GM18498 (cell line): ENCODE results near the gene PPIL3.

Experiments
- ATAC-seq: cut with Tn5 transposase; IDR thresholded peaks from one replicate; pipeline ENCODE4 v1.9.1; 2021; ENCODE audit warnings: mild to moderate bottlenecking, moderate library complexity; ENCODE audit not compliant: unreplicated experiment

PPIL3 gene

DNA sequence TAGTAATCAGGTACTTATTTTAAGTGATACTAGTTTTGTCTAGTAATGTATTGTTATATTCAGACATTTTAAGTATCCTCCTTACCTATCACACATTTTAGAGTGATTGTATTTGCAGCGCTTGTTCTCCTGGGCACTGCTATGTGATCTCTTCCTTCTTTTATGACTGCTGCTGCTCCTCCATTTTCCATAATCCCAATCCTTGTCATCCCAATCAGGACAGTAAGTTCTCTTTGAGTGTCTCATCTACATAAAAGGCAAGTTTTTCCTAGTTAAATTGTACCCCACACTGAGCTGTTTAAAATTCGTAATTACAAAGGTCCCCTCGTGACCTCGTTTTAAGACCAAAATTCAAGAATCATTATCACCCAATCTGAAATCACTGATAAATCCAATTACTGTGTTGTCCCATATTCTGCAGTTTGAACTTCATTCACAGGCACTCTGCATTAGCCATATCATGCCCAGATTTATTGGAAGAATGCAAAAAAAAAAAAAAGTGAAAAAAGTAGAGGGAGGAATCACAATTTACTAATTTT, 27.2 kb downstream of the PPIL3 start:
- ATAC-seq: no peak

DNA sequence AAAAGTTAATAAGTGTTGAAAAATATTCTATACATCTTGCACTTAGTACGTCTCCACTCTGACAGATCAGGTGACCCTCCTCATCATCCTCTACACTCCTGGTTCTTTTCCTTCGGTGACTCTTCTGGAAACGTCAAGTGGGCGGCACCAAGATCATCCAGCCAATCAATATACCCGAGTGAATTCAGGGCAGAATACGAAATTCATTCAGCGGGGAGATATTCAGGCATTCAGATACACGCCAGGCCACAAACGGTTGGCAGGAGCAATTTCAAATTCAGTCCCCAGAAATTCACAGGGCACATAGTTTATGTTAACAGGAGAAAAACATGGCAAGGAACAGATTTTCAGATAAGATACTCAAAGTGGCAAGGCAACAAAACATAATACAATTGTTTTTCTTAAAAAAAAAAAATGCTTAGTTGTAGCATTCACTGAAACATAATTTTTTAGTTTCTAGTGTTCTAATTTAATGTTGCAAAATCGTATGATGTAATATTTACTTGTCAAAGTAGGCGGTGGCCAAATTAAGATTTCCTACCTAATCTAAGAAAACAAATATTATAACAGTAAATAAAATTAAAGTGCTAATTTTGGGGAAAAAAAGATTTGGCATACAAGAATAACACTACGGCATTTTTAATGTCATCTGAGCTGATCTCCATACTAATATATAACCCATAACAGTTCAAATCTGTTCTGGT, 28.6 kb downstream of the PPIL3 start:
- ATAC-seq: no peak

- ATAC-seq: no peak
Observed at GRCh38 chr2:200856806-200857205, 32.1 kb downstream of the PPIL3 start.

- no peak for ATAC-seq
Observed at GRCh38 chr2:200852605-200853004, 36.3 kb downstream of the PPIL3 start.

- ATAC-seq: no peak
Observed at GRCh38 chr2:200851398-200852248, 37.3 kb downstream of the PPIL3 start.

- no peak for ATAC-seq
Observed at GRCh38 chr2:200850512-200851256, 38.2 kb downstream of the PPIL3 start.

GRCh38 chr2:200847939-200848338, 40.9 kb downstream of the PPIL3 start:
- no peak for ATAC-seq

- no peak for ATAC-seq
Observed at GRCh38 chr2:200847269-200847668, 41.6 kb downstream of the PPIL3 start.

DNA sequence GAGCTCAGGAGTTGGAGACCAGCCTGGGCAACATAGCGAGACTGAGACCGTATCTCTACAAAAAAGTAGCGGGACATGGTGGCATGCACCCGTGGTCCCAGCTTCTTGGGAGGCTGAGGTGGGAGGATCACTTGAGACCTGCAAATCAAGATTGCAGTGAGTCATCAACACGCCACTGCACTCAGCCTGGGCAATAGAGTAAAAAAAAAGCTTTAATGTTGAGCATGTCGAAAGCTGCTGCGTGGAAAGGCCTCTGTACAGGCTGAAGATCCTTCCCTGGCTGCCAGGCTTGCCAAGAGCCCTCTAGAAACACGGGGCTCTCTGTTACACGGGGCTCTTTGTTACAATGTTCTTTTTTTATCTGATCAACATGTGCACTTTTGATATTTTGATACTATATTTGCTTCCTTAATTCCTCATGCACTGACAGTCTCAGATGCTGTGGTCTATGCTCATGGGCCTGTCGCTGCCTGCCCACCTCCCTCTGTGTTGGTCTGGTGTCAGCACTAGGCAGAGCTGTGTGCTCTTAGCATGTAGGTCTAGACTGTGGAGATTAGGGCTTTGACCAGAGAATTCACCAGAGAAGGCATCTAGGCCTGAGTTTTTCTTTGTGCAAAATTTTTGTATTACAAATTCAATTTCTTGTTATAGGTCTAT, 43.1 kb downstream of the PPIL3 start:
- ATAC-seq: no peak

DNA sequence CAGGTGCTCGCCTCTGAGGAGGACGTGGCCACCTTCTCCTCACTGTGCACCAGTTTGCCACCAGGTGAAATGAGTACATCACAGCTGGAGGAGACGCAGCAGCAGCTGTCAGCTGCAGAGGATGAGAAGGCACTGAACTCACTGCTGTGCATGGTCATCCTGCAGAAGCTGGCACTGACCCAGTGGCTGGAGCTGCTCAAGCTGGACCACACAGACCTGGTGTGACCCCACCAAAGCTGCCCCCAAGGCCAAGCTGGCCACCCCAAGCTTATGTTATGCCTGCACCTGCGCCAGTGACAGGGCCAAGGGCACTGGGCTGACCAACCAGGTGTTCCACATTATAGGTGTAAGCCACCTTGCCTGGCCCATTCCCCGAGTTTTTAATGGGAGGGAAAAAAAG, 43.7 kb downstream of the PPIL3 start:
- no peak for ATAC-seq

DNA sequence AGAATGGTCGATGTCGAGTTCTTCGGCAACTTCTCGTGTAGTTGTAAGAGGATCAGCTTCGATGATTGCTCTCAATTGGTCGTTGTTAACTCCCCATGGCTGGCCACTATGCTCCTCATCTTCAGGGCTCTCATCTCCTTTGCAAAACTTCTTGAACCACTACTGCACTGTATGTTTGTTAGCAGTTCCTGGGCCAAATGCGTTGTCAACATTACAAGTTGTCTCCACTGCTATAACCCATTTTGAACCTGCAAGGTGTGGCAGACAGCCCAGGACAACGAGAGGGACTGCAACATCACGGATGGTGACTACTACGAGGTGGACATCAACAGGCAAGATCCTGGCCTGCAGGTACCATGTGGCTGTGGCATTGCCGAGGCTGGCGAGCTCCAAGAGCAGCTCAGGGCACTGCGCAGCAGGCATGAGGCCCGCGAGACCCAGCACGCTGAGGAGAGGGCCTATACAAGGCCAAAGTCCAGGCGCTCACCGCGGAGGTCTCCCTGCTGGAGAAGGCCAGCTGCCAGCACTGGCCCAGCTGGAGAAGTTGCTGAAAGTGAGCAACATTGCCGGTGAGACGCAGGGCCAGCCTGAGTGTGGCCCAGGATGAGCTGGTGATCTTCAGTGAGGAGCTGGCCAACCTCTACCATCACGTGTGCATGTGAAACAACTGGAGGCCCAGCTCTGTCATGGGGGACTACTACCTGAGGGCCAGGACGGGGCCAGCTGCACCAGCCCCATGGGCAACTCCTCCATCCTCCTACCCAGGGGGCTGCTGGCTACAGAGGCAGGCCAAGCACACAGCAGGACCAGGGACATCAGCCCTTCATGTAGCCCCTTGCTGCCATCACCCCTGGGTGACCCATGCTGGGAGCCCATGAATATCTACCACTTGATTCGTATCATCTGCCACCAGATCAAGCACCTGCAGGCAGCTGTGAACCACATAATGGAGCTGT, 44.6 kb downstream of the PPIL3 start:
- no peak for ATAC-seq

DNA sequence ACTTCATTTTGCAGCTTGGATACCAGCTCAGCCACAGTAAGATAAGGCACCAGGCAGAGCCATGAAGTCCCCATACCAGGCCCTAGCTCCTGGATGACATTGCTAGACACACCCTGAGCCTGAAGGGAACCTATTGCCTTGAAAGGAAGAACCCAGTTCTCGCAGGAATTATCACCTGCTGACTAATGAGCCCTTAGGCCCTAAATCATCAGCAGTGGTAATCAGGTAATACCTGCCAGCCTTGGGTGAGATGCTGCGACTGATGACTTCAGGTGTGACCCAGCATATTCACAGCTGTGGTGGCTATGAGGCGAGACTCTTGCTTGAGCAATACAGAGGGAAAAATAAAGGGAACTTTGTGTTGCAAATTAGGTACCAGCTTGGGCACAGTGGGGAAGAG, 49.4 kb downstream of the PPIL3 start:
- ATAC-seq: no peak

GRCh38 chr2:200834701-200835100, 54.2 kb downstream of the PPIL3 start:
- no peak for ATAC-seq

DNA sequence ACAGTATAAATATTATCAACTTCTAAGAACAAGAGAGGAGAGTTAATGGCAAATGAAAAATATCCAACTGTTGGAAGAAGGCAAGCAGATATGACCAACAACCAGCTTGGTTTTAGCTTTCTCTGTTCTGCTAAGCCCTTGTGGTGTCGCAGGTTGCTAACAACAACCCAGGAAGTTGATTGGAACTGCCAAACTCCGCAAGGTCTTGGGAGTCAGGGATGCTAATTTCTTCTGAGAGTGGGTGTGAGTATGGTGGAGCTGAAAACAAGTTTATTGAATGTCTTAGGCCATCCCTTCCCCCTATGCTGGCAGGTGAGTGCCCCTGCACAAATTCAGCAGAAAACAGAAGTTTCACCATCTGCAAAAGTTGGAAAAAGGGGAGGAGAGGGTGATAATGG, 59.6 kb downstream of the PPIL3 start:
- no peak for ATAC-seq

GRCh38 chr2:200828572-200829257, 60.2 kb downstream of the PPIL3 start:
- ATAC-seq: no peak

GRCh38 chr2:200828104-200828503, 60.8 kb downstream of the PPIL3 start:
- ATAC-seq: no peak

- no peak for ATAC-seq
Observed at GRCh38 chr2:200821686-200822245, 67.1 kb downstream of the PPIL3 start.
